Measurements from ENCODE around the gene XPNPEP1.

XPNPEP1 gene

DNA sequence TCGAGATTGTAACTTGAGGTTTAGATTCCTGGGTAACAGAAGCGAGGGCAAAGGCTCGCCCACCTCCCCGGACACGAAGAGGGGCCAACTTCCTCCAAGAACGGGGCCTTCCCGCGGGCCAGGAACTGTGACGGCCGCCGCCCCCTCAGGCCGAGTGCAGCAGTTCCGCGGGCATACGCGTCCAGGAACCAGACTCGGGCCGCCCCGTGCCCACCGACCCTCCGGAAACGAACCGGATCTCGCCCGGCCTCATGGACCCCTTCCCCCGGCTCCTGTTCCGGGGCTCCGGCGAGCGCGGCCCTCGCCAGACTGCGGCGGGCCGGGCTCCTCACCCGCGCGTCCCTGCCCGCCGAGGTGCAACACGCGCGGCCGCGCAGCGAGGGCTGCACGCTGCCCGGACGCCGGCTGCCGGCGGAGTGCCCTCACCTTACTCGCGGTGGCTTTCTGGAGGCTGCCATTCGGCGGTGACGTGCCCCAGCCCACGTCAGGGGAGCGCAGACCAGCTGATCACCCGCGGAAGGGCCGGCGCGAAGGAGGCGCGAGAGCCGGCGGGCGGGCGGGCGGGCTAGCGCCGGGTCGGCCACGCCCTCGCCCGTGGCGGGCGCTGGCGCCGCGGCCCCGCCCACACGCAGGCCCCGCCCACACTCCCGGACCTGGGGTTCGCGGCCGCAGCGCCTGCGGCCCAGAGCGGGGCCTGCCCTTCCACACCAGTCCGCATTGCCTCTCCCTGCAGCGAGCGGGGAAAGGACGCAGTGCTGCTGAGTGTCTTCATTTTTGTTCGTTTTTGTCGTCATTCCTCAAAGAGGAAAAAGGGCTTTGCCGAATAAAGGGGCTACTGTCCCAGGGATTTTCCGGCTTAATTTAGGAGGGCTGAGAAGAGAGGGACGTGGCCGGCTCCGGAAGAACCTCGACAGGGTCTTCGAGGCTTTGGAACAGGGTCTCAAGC is at the start of gene XPNPEP1:
Gene XPNPEP1 (minus strand): TSS at position 536 of the 946 bp plus-strand sequence. CDS start 78 bp downstream, at position 458.
- no peak for DNase-seq (ENCODE audit: low read depth, low spot score)

DNA sequence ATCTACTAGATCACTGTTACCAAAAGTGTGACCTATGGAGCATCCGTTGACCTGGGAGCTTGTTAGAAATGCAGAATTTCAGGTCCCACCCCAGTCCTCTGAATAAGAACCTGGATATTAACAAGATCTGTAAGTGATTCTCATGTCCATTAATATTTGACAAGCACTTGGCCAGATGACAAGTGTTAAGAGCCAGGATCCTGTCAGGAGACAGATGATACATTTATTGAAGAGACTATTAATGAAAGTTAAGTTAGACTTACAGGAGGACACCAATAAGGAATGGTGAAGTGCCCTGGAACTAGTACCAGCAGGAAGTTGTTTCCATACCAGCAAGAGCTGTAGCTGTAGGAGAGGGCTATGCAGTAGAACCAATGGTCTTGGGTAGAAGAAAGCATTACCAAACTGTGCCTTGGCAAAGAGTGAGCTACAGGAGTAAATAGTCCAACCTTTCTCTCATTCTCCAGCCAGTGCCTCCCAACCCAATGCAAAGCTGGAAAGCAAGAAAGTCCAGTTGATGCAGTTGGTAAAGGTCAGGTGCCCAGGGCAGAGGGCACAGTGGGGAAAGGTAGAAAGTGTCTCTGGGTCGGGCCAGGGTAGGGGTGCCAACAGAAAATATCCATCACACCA is 49.2 kb upstream of the XPNPEP1 start:
- DNase-seq (ENCODE audit: low read depth, low spot score) = no peak

DNA sequence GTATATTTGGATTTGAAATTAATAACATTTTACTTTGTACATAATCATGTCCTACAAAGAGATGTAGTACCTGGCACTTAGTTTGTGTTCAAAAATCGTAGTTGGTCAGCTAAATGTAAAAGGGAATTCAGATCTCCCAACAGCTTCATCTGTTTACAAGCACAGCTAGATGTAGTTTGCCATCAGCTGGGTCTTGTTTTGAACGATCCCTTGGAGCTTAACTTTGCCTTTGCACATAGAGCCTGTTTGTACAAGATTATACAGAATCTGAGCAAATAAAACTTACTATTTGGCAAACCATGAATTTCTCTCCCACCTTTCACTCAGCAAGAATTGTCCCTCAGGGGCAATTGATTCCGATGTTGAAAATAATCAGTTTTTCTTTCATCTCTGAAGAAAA is 48.3 kb upstream of the XPNPEP1 start:
- no peak for DNase-seq (ENCODE audit: low read depth, low spot score)

DNA sequence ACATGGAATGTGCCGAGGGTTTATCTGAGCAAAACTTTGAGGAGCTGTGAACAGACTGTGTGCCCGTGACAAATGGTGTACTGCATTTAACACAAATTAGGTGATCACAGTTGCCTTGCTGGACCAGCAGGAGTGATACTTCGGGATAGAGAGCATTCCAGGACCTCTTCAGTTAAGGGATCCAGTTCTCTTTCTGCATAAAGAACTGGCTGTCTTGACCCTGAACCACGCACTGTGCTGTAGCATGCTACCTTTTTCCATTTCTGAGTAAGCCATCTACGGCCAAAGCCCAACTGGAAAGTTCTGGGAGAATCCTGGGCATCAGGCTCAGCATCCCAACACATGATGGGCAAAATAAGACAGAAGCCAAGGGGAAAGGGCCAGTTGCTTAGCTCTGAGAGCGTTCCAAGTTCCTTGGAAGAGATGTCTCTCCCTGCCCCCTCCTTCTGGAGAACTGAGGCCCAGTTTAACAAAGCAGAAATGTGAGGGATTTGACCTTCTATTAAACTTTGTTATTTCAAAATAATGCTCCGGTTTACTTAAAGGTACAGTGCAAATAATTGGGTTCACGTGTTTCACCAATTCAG is 46.5 kb upstream of the XPNPEP1 start:
- DNase-seq (ENCODE audit: low read depth, low spot score) = no peak

DNA sequence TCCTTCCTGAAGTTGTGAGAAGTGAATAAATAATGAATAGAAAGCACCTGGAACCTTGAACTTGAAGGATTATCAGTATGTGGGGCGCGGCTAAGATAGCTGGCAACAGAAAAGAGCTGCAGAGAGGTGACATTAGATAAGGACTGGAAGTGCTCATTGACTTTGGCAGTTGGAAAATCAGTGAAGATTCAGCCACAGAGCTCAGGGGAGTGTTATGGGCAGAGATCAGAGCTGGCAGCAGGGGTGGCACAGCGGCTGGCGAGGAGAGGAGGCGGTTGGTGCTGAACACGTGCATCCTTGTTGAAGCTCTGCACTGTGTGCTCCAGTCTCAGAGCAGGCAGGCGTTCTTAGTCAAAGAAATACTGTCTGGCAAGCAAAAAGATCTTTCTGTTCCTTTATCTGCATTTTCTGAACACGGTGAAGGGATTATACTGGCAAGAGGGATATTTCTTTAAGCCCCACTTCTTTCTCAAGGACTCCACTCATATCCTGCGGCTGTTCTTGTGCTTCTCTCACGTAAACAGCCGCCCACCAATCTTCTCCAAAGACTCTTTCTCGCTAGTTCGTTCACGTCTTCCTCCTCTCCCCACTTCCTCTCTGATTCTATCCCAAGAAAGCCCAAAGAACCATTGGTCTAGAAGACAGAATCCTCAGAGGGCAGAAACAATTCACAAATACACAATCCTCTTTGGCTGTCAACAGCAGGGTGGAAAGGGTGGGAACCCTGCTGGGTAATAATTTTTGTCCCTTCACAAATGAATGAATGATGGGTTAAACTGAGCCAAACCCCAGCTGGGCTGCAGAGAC is 45.8 kb upstream of the XPNPEP1 start:
- no peak for DNase-seq (ENCODE audit: low read depth, low spot score)

DNA sequence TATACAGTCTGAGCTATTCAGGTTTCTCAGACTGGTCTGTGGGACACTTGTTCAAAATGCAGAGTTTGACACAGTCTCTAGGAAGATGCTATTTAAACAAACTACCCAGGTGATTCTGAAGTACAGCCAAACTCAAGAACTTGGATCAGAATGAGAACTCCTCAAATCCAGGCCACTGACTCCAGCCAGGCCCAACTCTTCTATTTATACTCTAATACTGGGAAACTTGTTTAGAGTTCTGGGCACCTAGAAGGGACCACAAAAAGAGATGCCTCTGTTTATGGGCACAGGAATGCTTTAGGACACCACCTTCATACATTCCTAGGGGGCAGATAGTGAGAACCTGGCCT is 44.4 kb upstream of the XPNPEP1 start:
- DNase-seq (ENCODE audit: low read depth, low spot score) = no peak

DNA sequence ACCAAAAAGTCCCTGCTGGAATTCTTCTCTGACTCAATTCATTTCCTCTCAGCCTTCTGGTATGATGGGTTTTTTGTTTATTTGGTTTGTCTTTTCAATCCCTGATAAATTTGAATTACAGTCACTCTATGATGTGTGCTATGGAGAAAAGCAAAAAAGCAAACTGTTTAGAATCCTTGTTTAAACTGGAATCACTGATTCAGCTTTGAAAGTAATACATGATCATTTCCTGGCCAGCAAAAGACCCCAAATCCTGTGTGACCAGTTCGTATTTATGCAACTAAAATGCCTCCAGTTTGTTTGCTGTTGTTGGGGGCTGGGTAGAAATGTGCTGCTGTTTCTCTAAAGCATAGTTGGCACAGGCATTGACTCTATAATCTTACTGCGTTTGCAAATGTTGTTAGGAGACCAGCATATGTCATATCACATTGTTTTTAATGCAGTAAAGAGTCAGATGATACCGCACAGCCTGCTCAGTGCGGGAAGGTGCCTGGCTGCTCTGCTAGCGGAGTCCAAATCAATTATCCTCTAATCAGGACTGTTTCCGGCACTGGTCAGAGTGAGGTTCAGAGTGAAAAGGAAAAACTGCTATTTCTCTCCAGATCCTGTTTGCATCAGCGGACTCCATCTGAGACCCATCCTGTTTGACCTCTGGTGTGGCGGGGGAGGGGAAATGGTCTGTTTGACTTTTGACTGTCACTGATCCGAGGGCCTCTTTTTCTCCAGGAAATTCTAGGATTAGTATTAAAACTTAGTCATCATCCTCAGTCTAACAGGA is 43.8 kb upstream of the XPNPEP1 start:
- no peak for DNase-seq (ENCODE audit: low read depth, low spot score)

DNA sequence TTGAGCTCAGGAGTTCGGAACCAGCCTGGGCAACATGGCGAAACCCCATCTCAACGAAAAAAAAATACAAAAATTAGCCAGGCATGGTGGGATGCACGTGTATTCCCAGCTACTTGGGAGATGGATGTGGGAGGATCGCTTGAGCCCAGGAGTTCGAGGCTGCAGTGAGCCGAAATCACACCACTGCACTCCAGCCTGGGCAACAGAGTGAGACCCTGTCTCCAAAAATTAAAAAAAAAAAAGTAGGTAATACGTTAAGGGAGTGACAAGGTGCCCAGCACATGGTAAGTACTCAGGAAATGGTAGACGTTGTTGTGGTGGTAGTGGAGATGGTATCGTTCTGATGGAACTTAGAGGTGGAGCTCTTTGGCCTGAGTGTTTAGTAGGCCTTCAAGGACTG is 41.0 kb upstream of the XPNPEP1 start:
- DNase-seq (ENCODE audit: low read depth, low spot score) = no peak

DNA sequence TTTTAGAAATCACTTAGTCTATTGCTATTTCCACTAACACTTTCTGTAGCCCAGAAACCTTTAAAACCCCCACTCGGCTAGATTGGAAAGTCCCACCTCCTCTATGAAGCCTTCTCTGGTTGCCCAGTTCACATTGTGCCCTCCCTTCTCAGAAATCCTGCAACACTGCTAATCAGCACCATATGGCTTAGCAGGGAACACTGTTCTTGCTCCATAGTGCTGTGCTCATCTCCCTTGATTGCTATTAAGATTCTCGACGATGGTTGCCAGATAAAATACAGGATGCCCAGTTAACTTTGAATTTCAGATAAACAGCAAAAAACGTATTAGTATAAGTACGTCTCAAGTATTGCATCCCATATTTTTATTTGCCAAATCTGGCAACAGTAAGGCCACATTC is 40.1 kb upstream of the XPNPEP1 start:
- DNase-seq (ENCODE audit: low read depth, low spot score) = no peak

DNA sequence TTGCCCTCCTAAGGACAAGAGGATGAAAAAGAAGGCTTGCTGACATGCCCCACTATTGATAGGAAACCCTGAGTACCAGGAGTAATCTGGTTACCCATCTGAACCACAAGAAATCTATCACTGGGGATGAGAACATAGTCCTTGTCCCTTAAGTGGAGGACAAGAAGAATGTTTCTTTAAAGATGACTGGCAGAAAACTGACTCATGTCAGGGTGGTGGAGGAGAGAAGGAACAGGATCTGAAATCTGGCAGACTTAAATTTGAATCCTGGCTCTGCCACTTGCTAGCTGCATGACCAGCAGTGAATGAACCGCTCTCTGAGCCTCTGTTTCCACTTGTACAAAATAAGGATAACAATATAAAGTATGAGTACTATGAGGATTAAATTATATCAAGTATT is 38.9 kb upstream of the XPNPEP1 start:
- no peak for DNase-seq (ENCODE audit: low read depth, low spot score)

DNA sequence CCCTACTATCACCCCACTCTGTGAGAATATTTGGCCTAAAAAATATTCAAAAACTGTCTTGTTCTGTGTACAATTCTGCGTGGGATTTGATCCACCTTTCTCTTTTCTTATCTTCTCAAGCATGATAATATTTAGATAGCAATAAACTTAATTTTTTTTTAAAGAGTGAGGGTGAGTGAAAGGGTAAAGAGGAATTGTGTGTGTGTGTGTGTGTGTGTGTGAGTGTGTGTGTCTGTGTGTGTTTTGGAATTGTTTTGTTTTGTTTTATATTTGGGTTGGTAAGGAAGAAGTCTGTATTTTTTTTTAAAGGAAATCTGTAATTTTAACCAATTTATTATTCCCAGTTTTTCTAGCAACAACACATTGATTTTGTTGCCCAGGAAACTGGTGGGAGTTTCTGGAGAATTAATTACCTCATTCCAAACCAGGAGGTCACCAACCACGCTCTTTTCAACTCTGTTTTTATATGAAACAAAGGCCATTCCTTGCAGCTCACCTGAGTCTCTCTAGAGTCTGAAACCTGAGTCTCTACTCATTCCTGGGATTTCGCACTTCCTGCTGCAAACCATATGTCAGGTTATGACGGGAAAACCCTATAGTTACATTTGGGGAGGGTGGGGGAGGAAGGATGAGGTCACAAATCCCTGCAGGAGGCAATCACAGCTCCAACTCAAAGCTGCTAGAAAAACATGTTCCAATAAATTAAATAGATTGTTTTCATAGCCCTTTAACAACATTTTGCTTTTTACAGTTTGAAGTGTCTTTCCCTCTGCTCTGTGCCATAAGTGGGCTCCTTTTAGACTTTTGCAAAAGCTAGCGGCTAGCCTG is 38.1 kb upstream of the XPNPEP1 start:
- no peak for DNase-seq (ENCODE audit: low read depth, low spot score)

DNA sequence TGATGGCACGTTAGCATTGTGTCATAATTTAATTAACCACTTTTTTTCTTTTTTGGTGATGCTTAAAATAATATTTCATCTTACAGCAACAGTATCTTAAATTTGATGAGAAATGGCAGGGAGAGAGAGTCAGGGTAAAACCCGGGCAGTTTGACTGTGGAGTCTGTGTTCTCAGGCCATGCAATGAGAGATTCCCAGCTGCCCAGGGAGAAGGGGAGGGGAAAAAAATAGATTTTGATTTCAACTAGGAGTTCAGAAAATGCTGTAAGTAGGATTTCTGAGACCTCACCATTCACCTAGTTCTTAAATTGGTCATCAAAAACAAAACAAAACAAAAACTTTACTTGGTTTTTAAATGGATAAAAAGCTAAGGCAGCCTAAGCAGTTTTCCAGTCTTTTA is 37.4 kb upstream of the XPNPEP1 start:
- no peak for DNase-seq (ENCODE audit: low read depth, low spot score)

DNA sequence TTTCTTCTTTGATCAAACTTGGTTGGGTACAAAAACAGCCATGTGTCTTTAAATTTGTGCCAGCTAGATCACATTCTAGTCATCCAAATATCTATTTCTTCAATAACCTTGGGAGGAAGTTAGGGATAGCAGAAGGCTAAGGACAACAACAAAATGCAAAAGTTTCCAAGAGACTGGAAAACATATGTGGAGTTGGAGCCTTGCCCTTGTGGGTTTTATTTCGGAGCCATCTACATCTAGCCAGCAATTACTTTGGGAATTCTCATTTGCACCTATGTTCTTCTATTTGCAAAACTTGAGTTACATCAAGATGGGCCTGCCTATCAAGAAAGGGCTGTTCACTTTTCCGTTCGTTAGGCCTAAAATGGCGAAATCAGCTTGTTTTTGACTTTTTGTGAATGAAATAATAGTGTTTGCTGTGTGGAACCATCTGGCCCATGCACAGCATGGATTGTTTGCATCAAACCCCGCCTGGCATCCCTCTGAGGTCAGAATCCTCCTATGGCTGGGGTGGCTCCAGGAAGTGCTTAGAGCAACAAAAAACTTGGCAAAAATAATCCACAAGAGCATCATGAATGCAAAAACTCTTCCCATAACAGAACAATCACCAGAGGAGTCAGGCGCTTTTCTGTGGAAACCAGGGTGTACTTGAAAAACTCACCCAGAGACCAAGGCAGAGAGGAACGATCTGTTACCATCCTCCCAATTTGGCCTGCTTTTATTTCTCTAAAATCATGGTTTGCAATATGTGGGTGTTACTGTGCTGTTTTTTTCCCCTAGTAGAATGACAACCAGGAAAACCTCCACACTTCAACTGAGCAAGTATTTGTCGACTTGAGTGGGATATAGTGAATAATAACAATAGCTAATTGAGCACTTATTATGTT is 36.2 kb upstream of the XPNPEP1 start:
- DNase-seq (ENCODE audit: low read depth, low spot score) = no peak

DNA sequence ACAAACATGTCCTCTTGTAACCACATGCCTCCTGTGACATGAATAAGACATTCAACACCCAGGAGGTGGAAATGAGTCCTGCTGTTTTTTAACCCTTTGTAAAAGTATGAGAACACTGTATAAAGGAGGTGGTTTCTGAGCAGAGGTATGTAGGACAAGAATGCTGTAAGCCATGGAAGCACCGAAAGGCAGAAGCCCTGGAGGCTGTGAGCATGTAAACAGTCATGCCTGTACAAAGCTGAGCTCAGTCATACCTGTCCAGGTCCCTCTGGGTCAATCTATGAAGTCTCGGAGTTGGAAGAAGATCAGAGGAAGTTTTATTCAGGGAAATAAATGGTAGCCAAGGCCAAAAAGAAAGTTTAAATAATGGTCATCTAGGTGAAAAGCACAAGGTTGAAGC is 34.7 kb upstream of the XPNPEP1 start:
- no peak for DNase-seq (ENCODE audit: low read depth, low spot score)

DNA sequence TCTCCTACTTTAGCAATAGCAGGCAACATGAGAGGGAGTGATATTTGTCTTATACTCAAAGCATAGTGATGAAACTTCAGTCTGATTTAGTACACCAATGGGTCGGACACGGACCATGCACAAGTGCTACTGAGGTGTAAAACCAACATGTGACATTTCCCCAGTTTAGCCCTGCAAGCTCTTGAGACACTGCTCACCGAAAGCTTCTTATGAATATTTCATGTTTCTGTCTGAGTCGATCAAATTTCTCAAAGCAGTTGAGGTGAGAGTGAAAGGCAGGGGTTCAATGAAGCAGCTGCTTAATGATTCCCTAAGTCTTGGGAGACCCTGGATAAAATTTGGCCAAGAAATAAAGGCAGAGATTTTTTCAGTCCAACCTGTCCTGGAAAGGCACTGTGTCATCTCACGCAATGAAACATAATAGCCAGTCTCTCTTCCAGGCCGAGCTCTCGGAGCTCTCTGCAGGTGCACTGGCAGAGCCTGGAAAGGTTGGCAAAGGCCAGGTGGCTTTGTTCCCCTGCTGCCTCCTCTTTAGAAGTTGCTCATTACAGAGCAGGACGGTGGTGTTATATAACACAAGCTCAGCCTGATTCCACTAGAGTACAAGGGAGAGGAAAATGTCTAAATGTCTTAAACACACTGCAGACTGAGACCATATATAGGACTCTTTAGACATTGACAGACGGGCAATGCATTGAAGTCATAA is 33.9 kb upstream of the XPNPEP1 start:
- DNase-seq (ENCODE audit: low read depth, low spot score) = no peak

DNA sequence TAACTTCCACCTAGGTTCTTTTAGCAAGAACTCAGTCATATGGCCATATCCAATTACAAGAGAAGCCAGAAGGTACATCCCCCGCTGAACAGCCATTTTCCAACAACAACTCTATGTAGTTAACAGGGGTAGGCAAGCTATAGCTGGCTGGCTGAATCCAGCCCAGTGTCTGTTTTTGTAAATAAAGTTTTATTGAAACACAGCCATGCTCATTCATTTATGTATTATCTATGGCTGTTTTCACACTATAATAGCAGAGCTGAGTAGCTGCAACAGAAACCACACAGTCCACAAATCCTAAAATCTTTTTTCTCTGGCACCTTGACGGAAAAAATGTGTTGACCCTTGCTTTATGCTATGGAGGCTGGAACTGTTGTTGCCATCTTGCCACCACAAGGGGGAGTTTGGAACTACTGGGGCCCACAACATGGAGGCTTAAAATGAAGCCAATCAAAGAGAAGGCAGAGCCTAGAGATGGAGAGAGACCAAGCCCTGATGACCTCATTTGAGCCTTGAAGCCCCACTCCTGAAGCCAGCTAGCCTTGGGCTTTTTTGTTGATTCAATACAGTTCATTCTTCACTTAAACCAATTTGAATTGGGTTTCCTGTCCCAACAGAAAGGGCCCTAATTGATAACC is 33.3 kb upstream of the XPNPEP1 start:
- DNase-seq (ENCODE audit: low read depth, low spot score) = no peak

DNA sequence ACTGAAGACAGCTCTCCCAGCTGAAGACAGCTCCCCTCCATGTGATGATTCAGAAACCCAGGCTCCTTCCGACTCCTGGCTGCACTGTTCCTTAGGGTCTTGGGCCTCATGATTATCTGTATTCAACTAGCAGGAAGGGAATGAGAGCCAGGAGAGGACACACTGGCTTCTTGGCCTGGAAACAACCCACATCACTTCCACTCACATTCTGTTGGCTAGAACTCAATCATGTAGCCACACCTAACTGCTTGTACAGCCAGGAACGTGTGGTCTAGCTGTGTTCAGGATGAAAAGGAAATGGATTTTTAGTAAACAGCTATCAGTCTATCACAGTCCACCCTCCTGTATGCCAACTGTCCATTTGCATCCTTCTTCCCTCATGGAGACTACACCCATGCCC is 30.5 kb upstream of the XPNPEP1 start:
- no peak for DNase-seq (ENCODE audit: low read depth, low spot score)

DNA sequence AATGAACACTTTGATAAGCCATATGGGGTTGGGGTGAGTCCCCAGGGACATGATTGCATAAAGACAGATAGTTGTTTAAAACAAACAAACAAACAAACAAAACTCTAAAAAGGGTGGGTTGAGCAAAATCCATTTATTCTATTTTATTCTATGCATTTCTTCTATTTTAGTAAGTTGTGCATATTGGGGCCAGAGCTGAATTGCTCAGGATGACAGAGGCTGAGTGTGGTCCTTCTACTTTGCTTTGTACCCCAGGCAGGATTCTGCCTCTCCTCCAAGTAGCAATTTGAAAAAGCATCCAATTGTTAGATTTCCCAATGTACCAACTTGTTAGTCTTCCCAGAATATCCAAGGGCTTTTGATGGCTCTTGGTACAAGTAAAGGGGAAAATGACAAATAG is 29.2 kb upstream of the XPNPEP1 start:
- DNase-seq (ENCODE audit: low read depth, low spot score) = no peak

All from iPS DF 19.7 (cell line).